HuH-7.5 (cell line): Measurements from ENCODE around the gene ATXN7L3.
A peak's percentile ranks its signal among the peaks of the same experiment; 100 is the strongest.

Experiments used
- DNase-seq: peaks from one replicate; pipeline ENCODE4 v3.0.0; 2011; ENCODE audit warnings: low spot score

Gene ATXN7L3

GRCh38 chr17:44200478-44201155 is 933 bp upstream of the ATXN7L3 start:
- no peak for DNase-seq

- peak; percentile 86 for DNase-seq
These were observed 747 bp downstream of the ATXN7L3 start for GRCh38 chr17:44198721-44199552.

- no peak for DNase-seq
These were observed 1.5 kb downstream of the ATXN7L3 start for GRCh38 chr17:44197980-44198720.

- no peak for DNase-seq
These were observed 2.6 kb downstream of the ATXN7L3 start for GRCh38 chr17:44197107-44197506.

- no peak for DNase-seq
These were observed 6.2 kb downstream of the ATXN7L3 start for GRCh38 chr17:44193326-44194084.

GRCh38 chr17:44192750-44193149 is 6.9 kb downstream of the ATXN7L3 start:
- no peak for DNase-seq

- DNase-seq, result no peak
These were observed 7.7 kb downstream of the ATXN7L3 start for GRCh38 chr17:44191941-44192496.

- no peak for DNase-seq
These were observed 8.3 kb downstream of the ATXN7L3 start for GRCh38 chr17:44191369-44191768.

GRCh38 chr17:44190481-44190880 is 9.2 kb downstream of the ATXN7L3 start:
- no peak for DNase-seq

GRCh38 chr17:44188576-44189403 is 10.9 kb downstream of the ATXN7L3 start:
- DNase-seq, result no peak

- DNase-seq, result peak; percentile 59
These were observed 12.4 kb downstream of the ATXN7L3 start for GRCh38 chr17:44187131-44187899.

- peak; percentile 96 for DNase-seq
These were observed 13.2 kb downstream of the ATXN7L3 start, which contains the start of gene TMUB2 for GRCh38 chr17:44186307-44187130. TMUB2 (plus strand) TSS chr17:44186972; CDS start chr17:44187709, 737 bp downstream.

GRCh38 chr17:44184212-44184810 is 15.4 kb downstream of the ATXN7L3 start:
- DNase-seq, result no peak

GRCh38 chr17:44183024-44183423 is 16.7 kb downstream of the ATXN7L3 start:
- no peak for DNase-seq

GRCh38 chr17:44178133-44178532 is 21.6 kb downstream of the ATXN7L3 start:
- no peak for DNase-seq

- DNase-seq, result peak; percentile 11
These were observed 22.0 kb downstream of the ATXN7L3 start for GRCh38 chr17:44177640-44178039.

GRCh38 chr17:44176671-44177501 is 22.8 kb downstream of the ATXN7L3 start:
- DNase-seq, result peak; percentile 2

GRCh38 chr17:44176257-44176656 is 23.4 kb downstream of the ATXN7L3 start:
- DNase-seq, result no peak
